ENCODE data around the gene NUP133.
"Not testable (repeated sequence)": the region's sequence is repeated elsewhere in the genome, so short reads cannot be mapped to it uniquely, and the experiment has no call there.

Gene NUP133

DNA sequence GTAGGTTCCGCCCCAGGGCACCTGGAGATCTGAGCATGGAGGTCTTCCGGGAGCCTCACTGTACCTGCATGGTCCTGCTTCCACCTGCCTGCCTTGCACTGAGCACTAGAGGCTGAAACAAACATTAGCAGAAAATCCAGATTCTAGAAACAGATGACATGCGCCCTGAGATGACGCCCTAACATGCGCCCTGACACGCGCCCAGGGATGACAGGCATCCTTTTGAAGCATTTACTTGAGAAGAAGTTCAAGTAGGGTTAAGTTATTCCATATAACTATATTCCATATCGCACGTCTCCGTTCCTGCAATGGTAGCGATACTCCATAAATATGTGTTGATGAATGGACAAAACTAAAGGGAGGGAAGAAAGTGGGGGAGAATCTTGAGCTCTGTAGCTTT lies 87.9 kb downstream of the NUP133 start:
- no peak overlapping the region for H3K4me2 ChIP-seq
- H3K79me2 ChIP-seq (ENCODE audit: insufficient read depth, low read depth) = no peaks in the 10 kb centered on the region
- H3K27ac ChIP-seq = no peak overlapping the region
- H3K36me3 ChIP-seq (ENCODE audit: insufficient read depth) = no peaks in the 10 kb centered on the region
- TF ChIP-seq, protein P1, sequence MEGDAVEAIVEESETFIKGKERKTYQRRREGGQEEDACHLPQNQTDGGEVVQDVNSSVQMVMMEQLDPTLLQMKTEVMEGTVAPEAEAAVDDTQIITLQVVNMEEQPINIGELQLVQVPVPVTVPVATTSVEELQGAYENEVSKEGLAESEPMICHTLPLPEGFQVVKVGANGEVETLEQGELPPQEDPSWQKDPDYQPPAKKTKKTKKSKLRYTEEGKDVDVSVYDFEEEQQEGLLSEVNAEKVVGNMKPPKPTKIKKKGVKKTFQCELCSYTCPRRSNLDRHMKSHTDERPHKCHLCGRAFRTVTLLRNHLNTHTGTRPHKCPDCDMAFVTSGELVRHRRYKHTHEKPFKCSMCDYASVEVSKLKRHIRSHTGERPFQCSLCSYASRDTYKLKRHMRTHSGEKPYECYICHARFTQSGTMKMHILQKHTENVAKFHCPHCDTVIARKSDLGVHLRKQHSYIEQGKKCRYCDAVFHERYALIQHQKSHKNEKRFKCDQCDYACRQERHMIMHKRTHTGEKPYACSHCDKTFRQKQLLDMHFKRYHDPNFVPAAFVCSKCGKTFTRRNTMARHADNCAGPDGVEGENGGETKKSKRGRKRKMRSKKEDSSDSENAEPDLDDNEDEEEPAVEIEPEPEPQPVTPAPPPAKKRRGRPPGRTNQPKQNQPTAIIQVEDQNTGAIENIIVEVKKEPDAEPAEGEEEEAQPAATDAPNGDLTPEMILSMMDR (conservative IDR thresholded peaks at IDR 0.05; ENCODE audit: low read depth, low read length) = no peak
- no peak overlapping the region for H2AFZ ChIP-seq (ENCODE audit: low read depth)
- H4K20me1 ChIP-seq (ENCODE audit: insufficient read depth) = no peaks in the 10 kb centered on the region
- H3K4me3 ChIP-seq (IDR thresholded peaks at IDR 0.05; ENCODE audit: insufficient read depth, low read depth, low read length) = no peak overlapping the region
- no peaks in the 10 kb centered on the region for H3K4me1 ChIP-seq (ENCODE audit: low read depth, poor library complexity, severe bottlenecking)
- no peak overlapping the region for H3K9ac ChIP-seq
- H3K27me3 ChIP-seq (ENCODE audit: insufficient read depth, low read depth) = no peaks in the 10 kb centered on the region; the same call in 1 of the 2 replicates

DNA sequence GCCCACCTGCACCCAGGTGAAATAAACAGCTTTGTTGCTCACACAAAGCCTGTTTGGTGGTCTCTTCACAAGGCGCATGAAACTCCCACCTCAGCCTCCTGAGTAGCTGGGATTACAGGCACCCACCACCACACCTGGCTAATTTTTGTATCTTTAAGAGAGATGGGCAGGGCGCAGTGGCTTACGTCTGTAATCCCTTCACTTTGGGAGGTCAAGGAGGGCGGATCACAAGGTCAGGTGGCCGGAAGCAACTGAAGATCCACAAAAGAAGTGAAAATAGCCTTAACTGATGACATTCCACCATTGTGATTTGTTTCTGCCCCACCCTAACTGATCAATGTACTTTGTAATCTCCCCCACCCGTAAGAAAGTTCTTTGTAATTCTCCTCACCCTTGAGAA lies 89.6 kb downstream of the NUP133 start:
- H4K20me1 ChIP-seq (ENCODE audit: insufficient read depth); H3K27ac ChIP-seq; H3K4me2 ChIP-seq; H3K79me2 ChIP-seq (ENCODE audit: insufficient read depth, low read depth); H2AFZ ChIP-seq (ENCODE audit: low read depth); H3K27me3 ChIP-seq (ENCODE audit: insufficient read depth, low read depth); H3K4me1 ChIP-seq (ENCODE audit: low read depth, poor library complexity, severe bottlenecking); H3K36me3 ChIP-seq (ENCODE audit: insufficient read depth); H3K9ac ChIP-seq; H3K4me3 ChIP-seq (IDR thresholded peaks at IDR 0.05; ENCODE audit: insufficient read depth, low read depth, low read length): not testable (repeated sequence)

DNA sequence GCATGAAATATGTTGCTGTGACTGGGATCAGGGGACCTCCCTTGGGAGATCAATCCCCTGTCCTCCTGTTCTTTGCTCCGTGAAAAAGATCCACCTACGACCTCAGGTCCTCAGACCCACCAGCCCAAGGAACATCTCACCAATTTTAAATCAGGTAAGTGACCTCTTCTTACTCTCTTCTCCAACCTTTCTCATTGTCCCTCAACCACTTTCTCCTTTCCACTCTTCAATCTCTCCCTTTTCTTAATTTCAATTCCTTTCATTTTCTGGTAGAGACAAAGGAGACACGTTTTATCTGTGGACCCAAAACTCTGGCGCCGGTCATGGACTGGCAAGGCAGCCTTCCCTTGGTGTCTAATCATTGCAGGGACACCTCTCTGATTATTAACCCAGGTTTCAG lies 95.3 kb downstream of the NUP133 start:
- H2AFZ ChIP-seq (ENCODE audit: low read depth); H3K27me3 ChIP-seq (ENCODE audit: insufficient read depth, low read depth); H3K4me2 ChIP-seq; H3K27ac ChIP-seq; H3K4me3 ChIP-seq (IDR thresholded peaks at IDR 0.05; ENCODE audit: insufficient read depth, low read depth, low read length); H3K36me3 ChIP-seq (ENCODE audit: insufficient read depth); H3K9ac ChIP-seq; H3K4me1 ChIP-seq (ENCODE audit: low read depth, poor library complexity, severe bottlenecking); H4K20me1 ChIP-seq (ENCODE audit: insufficient read depth); H3K79me2 ChIP-seq (ENCODE audit: insufficient read depth, low read depth): not testable (repeated sequence)

DNA sequence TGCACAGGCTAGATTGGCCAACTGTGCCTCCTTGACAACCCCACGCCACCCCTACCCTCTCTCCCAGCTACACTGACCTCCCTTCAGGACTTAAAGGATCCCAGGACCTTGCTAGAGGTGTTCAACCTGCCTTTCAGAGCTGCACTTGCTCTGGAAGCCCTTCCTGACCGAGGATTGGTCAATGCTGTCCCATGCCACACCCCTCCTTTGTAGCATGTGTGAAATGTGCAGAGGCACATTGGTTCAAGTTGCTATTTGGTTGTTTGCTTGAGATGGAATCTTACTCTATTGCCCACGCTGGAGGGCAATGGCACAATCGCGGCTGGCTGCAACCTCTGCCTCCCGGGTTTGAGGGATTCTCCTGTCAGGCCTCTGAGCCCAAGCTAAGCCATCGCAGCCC lies 96.1 kb downstream of the NUP133 start:
- H3K4me2 ChIP-seq = no peak overlapping the region
- H3K27me3 ChIP-seq (ENCODE audit: insufficient read depth, low read depth) = no peaks in the 10 kb centered on the region
- H3K36me3 ChIP-seq (ENCODE audit: insufficient read depth) = no peaks in the 10 kb centered on the region
- H4K20me1 ChIP-seq (ENCODE audit: insufficient read depth) = no peaks in the 10 kb centered on the region
- H2AFZ ChIP-seq (ENCODE audit: low read depth) = no peak overlapping the region
- TF ChIP-seq, protein P1 (conservative IDR thresholded peaks at IDR 0.05; ENCODE audit: low read depth, low read length) = no peak
- H3K4me3 ChIP-seq (IDR thresholded peaks at IDR 0.05; ENCODE audit: insufficient read depth, low read depth, low read length) = no peak overlapping the region
- no peaks in the 10 kb centered on the region for H3K79me2 ChIP-seq (ENCODE audit: insufficient read depth, low read depth)
- no peak overlapping the region for H3K27ac ChIP-seq
- no peak overlapping the region for H3K9ac ChIP-seq
- no peaks in the 10 kb centered on the region for H3K4me1 ChIP-seq (ENCODE audit: low read depth, poor library complexity, severe bottlenecking)

DNA sequence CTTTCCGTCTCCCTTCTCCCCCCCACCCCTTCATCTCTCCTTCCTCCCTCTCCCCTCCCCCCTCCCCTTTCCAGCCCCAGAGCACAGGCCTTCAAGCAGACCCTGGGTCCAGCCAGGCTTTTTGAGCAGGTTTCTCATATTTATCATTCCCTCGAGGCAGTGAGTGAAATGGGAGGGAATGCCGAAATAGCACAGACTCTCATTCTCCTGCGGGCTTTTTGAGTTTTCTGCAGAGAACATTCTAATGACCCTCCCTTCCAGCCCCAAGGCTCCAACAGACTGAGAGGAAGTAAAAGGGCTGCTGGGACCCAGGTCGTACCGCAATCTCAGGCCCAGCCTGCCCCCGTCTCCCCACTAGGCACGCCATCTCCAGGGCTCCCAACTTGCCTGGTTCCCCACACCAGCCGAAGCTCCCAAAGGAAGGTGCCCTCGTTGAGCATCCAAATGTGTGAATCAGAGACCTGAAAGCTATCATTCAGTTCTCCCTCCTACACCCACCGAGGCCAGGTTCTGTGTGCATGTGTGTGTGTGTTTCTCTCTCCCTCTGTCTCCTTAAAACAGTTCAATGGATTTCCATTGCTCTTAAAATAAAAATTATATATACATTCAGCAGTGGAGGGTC lies 96.6 kb downstream of the NUP133 start:
- H3K36me3 ChIP-seq (ENCODE audit: insufficient read depth) = no peaks in the 10 kb centered on the region
- no peak overlapping the region for H3K4me2 ChIP-seq
- H3K9ac ChIP-seq = no peak overlapping the region
- H4K20me1 ChIP-seq (ENCODE audit: insufficient read depth) = no peaks in the 10 kb centered on the region
- no peak overlapping the region for H2AFZ ChIP-seq (ENCODE audit: low read depth)
- H3K27me3 ChIP-seq (ENCODE audit: insufficient read depth, low read depth) = no peaks in the 10 kb centered on the region
- no peaks in the 10 kb centered on the region for H3K79me2 ChIP-seq (ENCODE audit: insufficient read depth, low read depth)
- H3K4me3 ChIP-seq (IDR thresholded peaks at IDR 0.05; ENCODE audit: insufficient read depth, low read depth, low read length) = no peak overlapping the region
- no peak overlapping the region for H3K27ac ChIP-seq
- no peaks in the 10 kb centered on the region for H3K4me1 ChIP-seq (ENCODE audit: low read depth, poor library complexity, severe bottlenecking)
- TF ChIP-seq, protein P1 (conservative IDR thresholded peaks at IDR 0.05; ENCODE audit: low read depth, low read length) = no peak

All from KMS-11 (cell line).